Measurements from ENCODE around the gene IGFBP5. TPM values are rescaled to one million over a fixed set of nuclear protein-coding genes. Genes with fewer than 3 reads are reported as not detected.
A peak's percentile ranks its signal among the peaks of the same experiment; 100 is the strongest.

Gene IGFBP5
- polyA plus RNA-seq, 3 donors, result not detected

- Mint-ChIP-seq H3K9me3 (peaks cover 0 to 3% (median 0%) of the 10 kb centered on the region in 7 donors), H3K27me3 (ENCODE audit: low read depth in 3 of 3) (peaks cover 0 to 2% (median 2%) of the 10 kb centered on the region in 3 donors)
Observed at GRCh38 chr2:216650626-216651257, 44.6 kb downstream of the IGFBP5 start.

GRCh38 chr2:216649574-216649973, 45.8 kb downstream of the IGFBP5 start:
- H3K27ac ChIP-seq (ENCODE audit: low read depth in 1 of 2, low read length in 2 of 2), result no peak overlapping the region
- H3K4me3 ChIP-seq (replicated peaks in 1 of 3; ENCODE audit: low read depth in 2 of 3, low read length in 3 of 3), result no peak overlapping the region
- peak overlapping the region in 1 of 7 donors; percentile 67 for H3K27ac Mint-ChIP-seq
- H3K4me3 Mint-ChIP-seq, result no peak overlapping the region
- H3K27me3 Mint-ChIP-seq (ENCODE audit: low read depth in 3 of 3), result peaks cover 0 to 2% (median 2%) of the 10 kb centered on the region in 3 donors
- no peak for TF ChIP-seq CTCF (IDR thresholded peaks at IDR 0.05)
- H4K20me1 ChIP-seq (ENCODE audit: insufficient read depth, low read length), result no peaks in the 10 kb centered on the region
- no peaks in the 10 kb centered on the region for H3K36me3 ChIP-seq (replicated peaks in 1 of 2; ENCODE audit: control insufficient read depth in 1 of 2, insufficient read depth in 2 of 2, low read length in 2 of 2)
- H3K36me3 Mint-ChIP-seq, result no peaks in the 10 kb centered on the region
- peaks cover 6% of the 10 kb centered on the region for H3K4me1 Mint-ChIP-seq
- H3K4me2 ChIP-seq (replicated peaks; ENCODE audit: extremely low read depth, low read length, poor library complexity, severe bottlenecking), result no peak overlapping the region
- H3K79me2 ChIP-seq (ENCODE audit: insufficient read depth, low read length), result no peaks in the 10 kb centered on the region
- intact Hi-C loops (cut with micrococcal nuclease), result no loop called here
- no peaks in the 10 kb centered on the region for H3K27me3 ChIP-seq (ENCODE audit: control insufficient read depth in 2 of 2, insufficient read depth in 2 of 2, low read length in 2 of 2)
- no peak overlapping the region for H3K9ac ChIP-seq (ENCODE audit: insufficient read depth, low read length, poor library complexity, severe bottlenecking)
- H2AFZ ChIP-seq (ENCODE audit: insufficient read depth, low read depth, low read length, poor library complexity, severe bottlenecking), result no peak overlapping the region
- no peaks in the 10 kb centered on the region for H3K9me3 ChIP-seq (replicated peaks in 1 of 2; ENCODE audit: control insufficient read depth in 1 of 2, insufficient read depth in 1 of 2, low read length in 2 of 2)
- no peaks in the 10 kb centered on the region for H3K4me1 ChIP-seq (ENCODE audit: control insufficient read depth in 1 of 2, insufficient read depth in 2 of 2, low read length in 2 of 2)
- no peak for DNase-seq
- WGBS (ENCODE audit: insufficient coverage), result 89% methylated on average over 5 of the region's 5 CpGs
- peaks cover 0 to 3% (median 0%) of the 10 kb centered on the region in 7 donors for H3K9me3 Mint-ChIP-seq

More at GRCh38 chr2:216650626-216651257, 44.6 kb downstream of the IGFBP5 start:
- Histone ChIP-seq H3K27me3 (ENCODE audit: control insufficient read depth in 2 of 2, insufficient read depth in 2 of 2, low read length in 2 of 2) (no peaks in the 10 kb centered on the region), H3K27ac (ENCODE audit: low read depth in 1 of 2, low read length in 2 of 2) (no peak overlapping the region), H3K4me1 (ENCODE audit: control insufficient read depth in 1 of 2, insufficient read depth in 2 of 2, low read length in 2 of 2) (no peaks in the 10 kb centered on the region), H3K4me2 (replicated peaks; ENCODE audit: extremely low read depth, low read length, poor library complexity, severe bottlenecking) (no peak overlapping the region), H3K36me3 (replicated peaks in 1 of 2; ENCODE audit: control insufficient read depth in 1 of 2, insufficient read depth in 2 of 2, low read length in 2 of 2) (no peaks in the 10 kb centered on the region), H3K79me2 (ENCODE audit: insufficient read depth, low read length) (no peaks in the 10 kb centered on the region), H3K9me3 (replicated peaks in 1 of 2; ENCODE audit: control insufficient read depth in 1 of 2, insufficient read depth in 1 of 2, low read length in 2 of 2) (no peaks in the 10 kb centered on the region), H2AFZ (ENCODE audit: insufficient read depth, low read depth, low read length, poor library complexity, severe bottlenecking) (no peak overlapping the region), H3K4me3 (replicated peaks in 1 of 3; ENCODE audit: low read depth in 2 of 3, low read length in 3 of 3) (no peak overlapping the region), H3K9ac (ENCODE audit: insufficient read depth, low read length, poor library complexity, severe bottlenecking) (no peak overlapping the region), H4K20me1 (ENCODE audit: insufficient read depth, low read length) (no peaks in the 10 kb centered on the region)
- WGBS (ENCODE audit: insufficient coverage), result no CpG with 5 or more reads among the region's 3 CpGs
- Mint-ChIP-seq H3K4me3 (no peak overlapping the region), H3K4me1 (peaks cover 6% of the 10 kb centered on the region), H3K27ac (no peak overlapping the region), H3K36me3 (no peaks in the 10 kb centered on the region)
- TF ChIP-seq CTCF (IDR thresholded peaks at IDR 0.05), result no peak
- no peak for DNase-seq
- intact Hi-C loops (cut with micrococcal nuclease), result no loop called here

Data from CD14-positive monocyte (primary cell).